GM18508 (cell line): ENCODE results near the gene POLR2J3.
"Not testable (repeated sequence)": the region's sequence is repeated elsewhere in the genome, so short reads cannot be mapped to it uniquely, and the experiment has no call there.

Experiments used
- ATAC-seq: cut with Tn5 transposase; IDR thresholded peaks from one replicate; pipeline ENCODE4 v1.9.1; 2021; ENCODE audit warnings: moderate number of reproducible peaks; ENCODE audit not compliant: insufficient read depth, unreplicated experiment

POLR2J3 gene

GRCh38 chr7:102527182-102527581 is 45.2 kb downstream of the POLR2J3 start:
- not testable (repeated sequence) for ATAC-seq

- ATAC-seq: not testable (repeated sequence)
Measured at GRCh38 chr7:102524803-102525202, 47.6 kb downstream of the POLR2J3 start.

GRCh38 chr7:102520797-102521196 is 51.6 kb downstream of the POLR2J3 start:
- not testable (repeated sequence) for ATAC-seq

GRCh38 chr7:102517550-102518147 is 54.7 kb downstream of the POLR2J3 start, which contains the start of gene RASA4B:
TSS of gene RASA4B (minus strand) at chr7:102517777. CDS start at chr7:102517710, 67 bp downstream.
- ATAC-seq: not testable (repeated sequence)
